ENCODE data around the gene VTI1A.

VTI1A gene

GRCh38 chr10:112785089-112785488, 338.1 kb downstream of the VTI1A start:
- no peak for DNase-seq (ENCODE audit: low read depth)

- no peak for DNase-seq (ENCODE audit: low read depth)
These were observed 342.2 kb downstream of the VTI1A start for GRCh38 chr10:112789248-112789647.

- no peak for DNase-seq (ENCODE audit: low read depth)
These were observed 343.0 kb downstream of the VTI1A start for GRCh38 chr10:112790030-112790429.

GRCh38 chr10:112790921-112791320, 343.9 kb downstream of the VTI1A start:
- DNase-seq (ENCODE audit: low read depth): no peak

- no peak for DNase-seq (ENCODE audit: low read depth)
These were observed 344.4 kb downstream of the VTI1A start for GRCh38 chr10:112791447-112791846.

GRCh38 chr10:112792487-112793201, 345.6 kb downstream of the VTI1A start:
- DNase-seq (ENCODE audit: low read depth): no peak

GRCh38 chr10:112793202-112793921, 346.3 kb downstream of the VTI1A start:
- no peak for DNase-seq (ENCODE audit: low read depth)

- no peak for DNase-seq (ENCODE audit: low read depth)
These were observed 347.2 kb downstream of the VTI1A start for GRCh38 chr10:112794201-112794600.

GRCh38 chr10:112795067-112795466, 348.1 kb downstream of the VTI1A start:
- no peak for DNase-seq (ENCODE audit: low read depth)

- DNase-seq (ENCODE audit: low read depth): no peak
These were observed 350.2 kb downstream of the VTI1A start for GRCh38 chr10:112797197-112797596.

GRCh38 chr10:112797855-112798254, 350.8 kb downstream of the VTI1A start:
- DNase-seq (ENCODE audit: low read depth): no peak

GRCh38 chr10:112799038-112799437, 352.0 kb downstream of the VTI1A start:
- DNase-seq (ENCODE audit: low read depth): no peak

GRCh38 chr10:112799726-112800510, 352.9 kb downstream of the VTI1A start:
- DNase-seq (ENCODE audit: low read depth): no peak

- no peak for DNase-seq (ENCODE audit: low read depth)
These were observed 354.0 kb downstream of the VTI1A start for GRCh38 chr10:112801004-112801403.

- DNase-seq (ENCODE audit: low read depth): no peak
These were observed 354.7 kb downstream of the VTI1A start for GRCh38 chr10:112801748-112802147.

- DNase-seq (ENCODE audit: low read depth): no peak
These were observed 355.5 kb downstream of the VTI1A start for GRCh38 chr10:112802411-112803022.

GRCh38 chr10:112803961-112804401, 357.0 kb downstream of the VTI1A start:
- DNase-seq (ENCODE audit: low read depth): no peak

- DNase-seq (ENCODE audit: low read depth): no peak
These were observed 358.2 kb downstream of the VTI1A start for GRCh38 chr10:112805254-112805590.

- no peak for DNase-seq (ENCODE audit: low read depth)
These were observed 358.7 kb downstream of the VTI1A start for GRCh38 chr10:112805701-112806100.

- DNase-seq (ENCODE audit: low read depth): no peak
These were observed 360.0 kb downstream of the VTI1A start for GRCh38 chr10:112807013-112807412.

GRCh38 chr10:112809736-112810135, 362.7 kb downstream of the VTI1A start:
- DNase-seq (ENCODE audit: low read depth): no peak

GRCh38 chr10:112810711-112811151, 363.7 kb downstream of the VTI1A start:
- DNase-seq (ENCODE audit: low read depth): no peak

Measured in HS-5 (cell line).